SK-N-SH (cell line): Measurements from ENCODE around the gene MYO16. TPM values are rescaled to one million over a fixed set of nuclear protein-coding genes. Genes with fewer than 3 reads are reported as not detected.

Experiments
- CTCF ChIA-PET: fragments of 300-600, 350-600 bp; formaldehyde crosslinking; extraction: SDS; loops from one replicate; lab custom pipeline; 2021; lab: Yijun Ruan, JAX
- POLR2A ChIA-PET: fragments of 350-600 bp; sonication (Branson Sonifier 250); formaldehyde crosslinking; extraction: SDS; loops from one replicate; lab custom pipeline; 2020; ENCODE audit warnings: antibody characterized with exemption, inconsistent platforms; lab: Yijun Ruan, JAX
- DNase-seq: peaks from one replicate; pipeline ENCODE4 v3.0.0; 2012
- H2AFZ ChIP-seq: fragments of 200-600 bp; sonication (generic); 2 replicates; pipeline ENCODE4 v1.8.1; 2016; ENCODE audit warnings: antibody characterized with exemption, mild to moderate bottlenecking, low read depth
- H3F3A ChIP-seq: fragments of 200-600 bp; sonication (generic); replicated peaks from 2 replicates; pipeline ENCODE3; 2016; ENCODE audit warnings: antibody characterized with exemption, mild to moderate bottlenecking; ENCODE audit not compliant: insufficient read depth
- H3K27ac ChIP-seq, 2 experiments: fragments of 200-500 bp in 1 of 2; fragments of 200-600 bp in 1 of 2; sonication (Bioruptor generic) in 1 of 2; sonication (generic), shearing (Covaris generic) in 1 of 2; 2 replicates each; pipeline versions ENCODE4 v1.5.1 to v1.6.1; 2014 to 2016; ENCODE audit warnings: low read depth in 2 of 2, inconsistent platforms in 1 of 2, low read length in 1 of 2, mild to moderate bottlenecking in 1 of 2, mixed read lengths in 1 of 2
- H3K27me3 ChIP-seq: fragments of 200-600 bp; sonication (generic), shearing (Covaris generic); 2 replicates; pipeline ENCODE4 v1.6.1; 2016; ENCODE audit warnings: mixed run types; ENCODE audit not compliant: insufficient read depth
- H3K36me3 ChIP-seq, 2 experiments: fragments of 200-500 bp in 1 of 2; fragments of 200-600 bp in 1 of 2; sonication (Bioruptor generic) in 1 of 2; sonication (generic) in 1 of 2; replicated peaks in 1 of 2; 2 replicates each; pipeline versions ENCODE3 to v1.5.1; 2014 to 2016; ENCODE audit warnings: low read length in 1 of 2, mild to moderate bottlenecking in 1 of 2; ENCODE audit not compliant: insufficient read depth in 2 of 2, control insufficient read depth in 1 of 2
- H3K4me1 ChIP-seq, 2 experiments: fragments of 200-500 bp in 1 of 2; fragments of 200-600 bp in 1 of 2; sonication (Bioruptor generic) in 1 of 2; sonication (generic), shearing (Covaris generic) in 1 of 2; 2 replicates each; pipeline versions ENCODE4 v1.5.1 to v1.6.1; 2014 to 2016; ENCODE audit warnings: low read depth in 1 of 2, low read length in 1 of 2, mixed run types in 1 of 2; ENCODE audit not compliant: insufficient read depth in 2 of 2, control insufficient read depth in 1 of 2
- H3K4me2 ChIP-seq: fragments of 200-600 bp; sonication (generic), shearing (Covaris generic); 2 replicates; pipeline ENCODE4 v1.6.1; 2017; ENCODE audit warnings: mixed run types
- H3K4me3 ChIP-seq, 2 experiments: fragments of 200-500 bp in 1 of 2; fragments of 200-600 bp in 1 of 2; sonication (Bioruptor generic) in 1 of 2; sonication (generic), shearing (Covaris generic) in 1 of 2; 2 replicates each; pipeline versions ENCODE4 v1.5.1 to v1.8.1; 2014 to 2016; ENCODE audit warnings: low read depth in 2 of 2, inconsistent platforms in 1 of 2, low read length in 1 of 2, mild to moderate bottlenecking in 1 of 2, mixed read lengths in 1 of 2, moderate library complexity in 1 of 2
- H3K79me2 ChIP-seq: fragments of 200-600 bp; sonication (generic); 2 replicates; pipeline ENCODE4 v1.8.1; 2017; ENCODE audit warnings: mild to moderate bottlenecking; ENCODE audit not compliant: insufficient read depth
- H3K9ac ChIP-seq: fragments of 200-600 bp; sonication (generic); 2 replicates; pipeline ENCODE4 v1.6.1; 2017; ENCODE audit warnings: mixed run types
- H3K9me2 ChIP-seq: fragments of 200-600 bp; sonication (generic); 2 replicates; pipeline ENCODE4 v1.6.1; 2017; ENCODE audit warnings: mixed run types
- H3K9me3 ChIP-seq: fragments of 200-600 bp; sonication (generic); 2 replicates; pipeline ENCODE4 v1.6.1; 2017; ENCODE audit warnings: mixed run types, mild to moderate bottlenecking, moderate library complexity
- H4K20me1 ChIP-seq: fragments of 200-600 bp; sonication (generic); 2 replicates; pipeline ENCODE4 v1.6.1; 2017; ENCODE audit warnings: mild to moderate bottlenecking, mixed run types; ENCODE audit not compliant: insufficient read depth
- CHD2 ChIP-seq: fragments of 150-350 bp; IDR thresholded peaks from 2 replicates; pipeline ENCODE4 v1.6.1; 2018; ENCODE audit warnings: low read length; ENCODE audit not compliant: partially characterized antibody
- EP300 ChIP-seq, 2 experiments: IDR thresholded peaks; 2 replicates each; pipeline versions ENCODE4 v1.4.0 to v1.6.1; 2012; ENCODE audit warnings: borderline replicate concordance in 1 of 2, low read depth in 1 of 2, low read length in 1 of 2
- FOSL2 ChIP-seq: IDR thresholded peaks from 2 replicates; pipeline ENCODE4 v1.4.0; 2012; ENCODE audit warnings: low read depth, mild to moderate bottlenecking, moderate library complexity, borderline replicate concordance
- FOXJ3 ChIP-seq: sonication (generic); formaldehyde crosslinking; IDR thresholded peaks from 2 replicates; pipeline ENCODE4 v1.5.1; 2020; ENCODE audit warnings: mild to moderate bottlenecking, missing genetic modification reagents
- GABPA ChIP-seq: IDR thresholded peaks from 2 replicates; pipeline ENCODE4 v1.4.0; 2012; ENCODE audit warnings: low read depth, mild to moderate bottlenecking
- GATA2 ChIP-seq: sonication (generic); formaldehyde crosslinking; IDR thresholded peaks from 2 replicates; pipeline ENCODE4 v1.5.0; 2020; ENCODE audit warnings: mild to moderate bottlenecking, missing genetic modification reagents
- JUND ChIP-seq: IDR thresholded peaks from 2 replicates; pipeline ENCODE4 v1.4.0; 2012
- RAD21 ChIP-seq: IDR thresholded peaks from 2 replicates; pipeline ENCODE4 v1.6.1; 2012; ENCODE audit warnings: mild to moderate bottlenecking, low read length
- RCOR1 ChIP-seq: fragments of 150-350 bp; IDR thresholded peaks from 2 replicates; pipeline ENCODE4 v1.6.1; 2017; ENCODE audit warnings: antibody characterized with exemption, low read length
- RFX5 ChIP-seq: IDR thresholded peaks from 2 replicates; pipeline ENCODE4 v1.6.1; 2012; ENCODE audit warnings: mild to moderate bottlenecking, improper control_type of control experiment, low read length
- RXRA ChIP-seq: IDR thresholded peaks from 2 replicates; pipeline ENCODE4 v1.4.0; 2012; ENCODE audit warnings: low read depth, mild to moderate bottlenecking, borderline replicate concordance
- TEAD4 ChIP-seq: IDR thresholded peaks from 2 replicates; pipeline ENCODE4 v1.4.0; 2012; ENCODE audit warnings: mild to moderate bottlenecking, borderline replicate concordance; ENCODE audit not compliant: insufficient read depth
- YY1 ChIP-seq: IDR thresholded peaks from 2 replicates; pipeline ENCODE4 v1.4.0; 2012; ENCODE audit warnings: low read depth, mild to moderate bottlenecking
- WGBS: methylation state at CpG from one replicate; pipeline ENCODE4 v1.1.6; 2017; ENCODE audit warnings: low lambda C conversion rate; 5-methylcytosine and 5-hydroxymethylcytosine counted together
- polyA plus RNA-seq, 3 experiments: library from polyadenylated mRNA; depleted of rRNA; stranded (reverse); fragments of >200 nt; gene quantifications; 2 replicates each; pipeline ENCODE4 v1.2.3, GENCODE V29; 2012
- TF ChIP-seq, protein P1 (sequence below): IDR thresholded peaks from 2 replicates; pipeline ENCODE4 v1.4.0; 2012; ENCODE audit warnings: low read depth
- TF ChIP-seq, protein P2 (sequence below): fragments of 150-350 bp; IDR thresholded peaks from 2 replicates; pipeline ENCODE4 v1.6.1; 2016; ENCODE audit warnings: mild to moderate bottlenecking, low read depth, low read length

The MYO16 gene
- polyA plus RNA-seq, 1 of the 3 experiments (the other 2 are of a cell fraction) = 0.07 TPM

- no peak for TF ChIP-seq RAD21
- no peak for TF ChIP-seq YY1
- TF ChIP-seq JUND = peak; percentile 36; the same call in 1 of the 2 replicates
- 0 out of 4 replicates have a peak, but pooled peaks of 1 of the 2 experiments have one; percentile 11 for TF ChIP-seq EP300 (IDR thresholded peaks at IDR 0.05; ENCODE audit: borderline replicate concordance in 1 of 2, low read depth in 1 of 2, low read length in 1 of 2)
- no peak for TF ChIP-seq RCOR1
- no peak for TF ChIP-seq RFX5
- no peak for TF ChIP-seq TEAD4
- TF ChIP-seq RXRA = no peak
- no peak for TF ChIP-seq GABPA
- TF ChIP-seq FOXJ3 (CRISPR knock-in tag) = no peak
Measured at GRCh38 chr13:108917581-108917980, 288.2 kb downstream of the MYO16 start (continued).

GRCh38 chr13:108919036-108919907 is 289.9 kb downstream of the MYO16 start:
- Histone ChIP-seq H3K27me3 (no peaks in the 10 kb centered on the region), H3K27ac (no peak overlapping the region), H3K9me3 (no peaks in the 10 kb centered on the region), H3K4me3 (no peak overlapping the region), H3K79me2 (no peaks in the 10 kb centered on the region), H2AFZ (no peak overlapping the region), H4K20me1 (no peaks in the 10 kb centered on the region), H3K4me2 (no peak overlapping the region), H3F3A (no peaks in the 10 kb centered on the region), H3K4me1 (peaks cover 5 to 18% of the 10 kb centered on the region in 2 experiments), H3K9ac (no peak overlapping the region), H3K36me3 (no peaks in the 10 kb centered on the region), H3K9me2 (no peaks in the 10 kb centered on the region)
- DNase-seq = no peak
- TF ChIP-seq CHD2 = no peak
- TF ChIP-seq RCOR1 = no peak
- no peak for TF ChIP-seq EP300 (IDR thresholded peaks at IDR 0.05; ENCODE audit: borderline replicate concordance in 1 of 2, low read depth in 1 of 2, low read length in 1 of 2)
- TF ChIP-seq GATA2 = no peak
- no peak for TF ChIP-seq JUND
- TF ChIP-seq YY1 = no peak
- no peak for TF ChIP-seq RFX5
- no peak for TF ChIP-seq FOSL2
- TF ChIP-seq, protein P1, sequence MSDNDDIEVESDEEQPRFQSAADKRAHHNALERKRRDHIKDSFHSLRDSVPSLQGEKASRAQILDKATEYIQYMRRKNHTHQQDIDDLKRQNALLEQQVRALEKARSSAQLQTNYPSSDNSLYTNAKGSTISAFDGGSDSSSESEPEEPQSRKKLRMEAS = no peak
- no peak for TF ChIP-seq TEAD4
- TF ChIP-seq, protein P2, sequence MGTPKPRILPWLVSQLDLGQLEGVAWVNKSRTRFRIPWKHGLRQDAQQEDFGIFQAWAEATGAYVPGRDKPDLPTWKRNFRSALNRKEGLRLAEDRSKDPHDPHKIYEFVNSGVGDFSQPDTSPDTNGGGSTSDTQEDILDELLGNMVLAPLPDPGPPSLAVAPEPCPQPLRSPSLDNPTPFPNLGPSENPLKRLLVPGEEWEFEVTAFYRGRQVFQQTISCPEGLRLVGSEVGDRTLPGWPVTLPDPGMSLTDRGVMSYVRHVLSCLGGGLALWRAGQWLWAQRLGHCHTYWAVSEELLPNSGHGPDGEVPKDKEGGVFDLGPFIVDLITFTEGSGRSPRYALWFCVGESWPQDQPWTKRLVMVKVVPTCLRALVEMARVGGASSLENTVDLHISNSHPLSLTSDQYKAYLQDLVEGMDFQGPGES = no peak
- no peak for TF ChIP-seq RXRA
- 87% methylated on average over 11 of the region's 11 CpGs for WGBS
- ChIA-PET POLR2A (no interaction called here), CTCF (no interaction called here)
